Activated naive CD4-positive, alpha-beta T cell treated with anti-CD3 and anti-CD28 coated beads for 36 hours (primary cell): ENCODE data around the gene EID2B. TPM values are rescaled to one million over a fixed set of nuclear protein-coding genes. Genes with fewer than 3 reads are reported as not detected.

Experiments
- CTCF ChIA-PET: fragments of 350-600 bp; sonication (Branson Sonifier 250); formaldehyde crosslinking; loops from one replicate; lab custom pipeline; 2021; ENCODE audit warnings: antibody characterized with exemption; lab: Charles Lee
- DNase-seq: peaks from one replicate; pipeline ENCODE4 v3.0.0-alpha.2; 2020
- H3K27ac Mint-ChIP-seq: one replicate; pipeline ENCODE4 v1.8.0; 2021; ENCODE audit warnings: mild to moderate bottlenecking, mixed read lengths
- H3K27me3 Mint-ChIP-seq: one replicate; pipeline ENCODE4 v1.8.0; 2021; ENCODE audit warnings: low read depth, mixed read lengths
- H3K36me3 Mint-ChIP-seq: one replicate; pipeline ENCODE4 v1.8.0; 2021; ENCODE audit warnings: low read depth, mixed read lengths
- H3K4me1 Mint-ChIP-seq: one replicate; pipeline ENCODE4 v1.8.0; 2021; ENCODE audit warnings: low read depth, mixed read lengths
- H3K4me3 Mint-ChIP-seq: one replicate; pipeline ENCODE4 v1.8.0; 2021; ENCODE audit warnings: mild to moderate bottlenecking, moderate library complexity, mixed read lengths
- H3K9me3 Mint-ChIP-seq: one replicate; pipeline ENCODE4 v1.8.0; 2021; ENCODE audit warnings: mixed read lengths
- intact Hi-C: fragments of 100-400 bp; cut with micrococcal nuclease; formaldehyde crosslinking; loops from one replicate; pipeline ENCODE4 v1.15.1; 2023
- total RNA-seq, 2 experiments: library from RNA; stranded (reverse); gene quantifications; one replicate each; pipeline ENCODE4 v1.2.3, GENCODE V29; 2021

Gene EID2B
- total RNA-seq, 2 experiments from 2014 or later = 5.7 to 6.2 TPM

- Mint-ChIP-seq H3K27ac (no peak overlapping the region), H3K9me3 (no peaks in the 10 kb centered on the region), H3K4me3 (no peak overlapping the region), H3K4me1 (peaks cover 14% of the 10 kb centered on the region), H3K36me3 (no peaks in the 10 kb centered on the region), H3K27me3 (no peaks in the 10 kb centered on the region)
- intact Hi-C loops = no loop called here
- no peak for DNase-seq
- CTCF ChIA-PET = interaction anchor here (0.5 to 1.6 kb wide), 6 partner anchors 7 to 84 kb away, joined by 3 to 5 read pairs (median 3); partner anchors contain the start of gene EID2B
Observed at GRCh38 chr19:39525205-39525604, 7.4 kb downstream of the EID2B start.

GRCh38 chr19:39524495-39524894 is 8.2 kb downstream of the EID2B start:
- Mint-ChIP-seq H3K4me1 (peaks cover 13% of the 10 kb centered on the region), H3K27ac (no peak overlapping the region), H3K27me3 (no peaks in the 10 kb centered on the region), H3K36me3 (no peaks in the 10 kb centered on the region), H3K4me3 (no peak overlapping the region), H3K9me3 (no peaks in the 10 kb centered on the region)
- DNase-seq = no peak
- CTCF ChIA-PET = interaction anchor here (0.9 to 1.6 kb wide), 4 partner anchors 8 to 50 kb away, joined by 3 to 5 read pairs (median 4); partner anchors contain the start of gene EID2B
- intact Hi-C loops = no loop called here

GRCh38 chr19:39520541-39521484 is 11.8 kb downstream of the EID2B start:
- CTCF ChIA-PET = interaction anchor here (0.6 kb wide), 1 partner anchor 12 kb away, joined by 3 read pairs; no protein-coding TSS in a partner anchor
- Mint-ChIP-seq H3K4me1 (peaks cover 11% of the 10 kb centered on the region), H3K9me3 (no peaks in the 10 kb centered on the region), H3K27me3 (peaks cover 11% of the 10 kb centered on the region), H3K27ac (no peak overlapping the region), H3K36me3 (peaks cover 2% of the 10 kb centered on the region), H3K4me3 (no peak overlapping the region)
- DNase-seq = no peak
- intact Hi-C loops = no loop called here

DNA sequence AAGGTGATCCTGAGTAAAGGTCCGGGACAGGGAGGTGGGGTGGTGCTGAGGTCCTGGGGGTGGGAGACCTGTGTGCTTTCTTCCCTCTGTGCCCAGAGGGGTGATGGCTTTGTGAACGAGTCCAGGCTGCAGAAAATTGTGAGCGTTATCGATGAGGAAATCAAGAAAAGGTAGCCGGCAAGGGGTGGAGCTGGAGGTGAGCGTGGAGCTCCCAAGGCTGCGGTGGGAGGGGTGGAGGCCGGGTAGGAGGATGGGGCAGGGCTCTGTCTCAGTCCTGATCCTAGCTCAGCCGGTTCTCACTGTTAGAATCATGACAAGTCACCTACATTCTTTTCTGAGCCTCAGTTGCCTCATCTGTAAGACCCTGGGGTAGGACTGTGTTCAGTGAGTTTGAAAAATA is 13.7 kb downstream of the EID2B start:
- intact Hi-C loops = no loop called here
- peaks cover 19% of the 10 kb centered on the region for H3K4me1 Mint-ChIP-seq
- H3K4me3 Mint-ChIP-seq = no peak overlapping the region
- CTCF ChIA-PET = interaction anchor here (1.3 kb wide), 2 partner anchors 13 to 44 kb away, joined by 3 to 4 read pairs; partner anchors contain the start of gene EID2B
- peaks cover 25% of the 10 kb centered on the region for H3K27me3 Mint-ChIP-seq
- DNase-seq = no peak
- H3K27ac Mint-ChIP-seq = no peak overlapping the region
- H3K36me3 Mint-ChIP-seq = peaks cover 2% of the 10 kb centered on the region
- H3K9me3 Mint-ChIP-seq = no peaks in the 10 kb centered on the region

DNA sequence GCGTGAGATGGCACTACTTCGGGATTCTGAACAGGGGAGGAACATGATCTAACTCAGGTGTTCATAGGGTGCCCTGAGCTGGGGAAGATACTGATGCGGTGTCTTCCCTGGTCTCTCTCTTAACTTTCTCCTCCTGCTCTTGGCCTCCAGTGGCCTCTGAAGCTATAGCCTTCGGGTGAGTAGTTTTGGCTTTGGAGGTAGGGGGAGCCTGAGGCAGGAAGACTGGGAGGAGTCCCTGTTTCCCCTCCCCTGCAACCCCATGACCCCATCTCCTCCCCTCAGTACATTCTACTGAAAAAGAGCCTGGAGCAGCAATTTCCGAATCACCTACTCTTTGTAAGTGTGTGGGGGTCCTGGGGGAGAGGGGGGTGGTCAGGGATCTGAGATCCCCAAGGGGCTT is 14.2 kb downstream of the EID2B start:
- H3K27ac Mint-ChIP-seq = no peak overlapping the region
- no peak overlapping the region for H3K4me3 Mint-ChIP-seq
- peaks cover 2% of the 10 kb centered on the region for H3K36me3 Mint-ChIP-seq
- H3K4me1 Mint-ChIP-seq = peaks cover 19% of the 10 kb centered on the region
- intact Hi-C loops = no loop called here
- no peak for DNase-seq
- peaks cover 29% of the 10 kb centered on the region for H3K27me3 Mint-ChIP-seq
- CTCF ChIA-PET = interaction anchor here (1.3 kb wide), 2 partner anchors 14 to 44 kb away, joined by 3 to 4 read pairs; partner anchors contain the start of gene EID2B
- no peaks in the 10 kb centered on the region for H3K9me3 Mint-ChIP-seq

DNA sequence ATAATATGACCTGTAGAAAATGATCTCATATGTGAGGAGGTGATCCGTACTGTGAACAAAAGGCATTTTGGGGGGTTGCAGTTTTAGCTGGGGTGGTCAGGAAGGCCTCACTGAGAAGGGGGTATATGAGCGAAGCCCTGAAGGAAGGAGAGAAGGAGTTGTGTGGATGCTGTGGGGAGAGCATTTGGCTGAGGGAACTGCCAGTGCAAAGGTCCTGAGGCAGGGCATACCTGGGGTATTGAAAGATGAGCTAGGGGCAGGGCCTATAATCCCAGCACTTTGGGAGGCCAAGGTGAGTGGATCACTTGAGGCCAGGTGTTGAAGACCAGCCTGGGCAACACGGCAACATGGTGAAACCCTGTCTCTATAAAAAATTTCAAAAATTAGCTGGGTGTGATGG is 15.2 kb downstream of the EID2B start:
- Mint-ChIP-seq H3K9me3 (no peaks in the 10 kb centered on the region), H3K36me3 (peaks cover 2% of the 10 kb centered on the region), H3K4me1 (peaks cover 19% of the 10 kb centered on the region), H3K27me3 (peaks cover 34% of the 10 kb centered on the region), H3K27ac (no peak overlapping the region), H3K4me3 (no peak overlapping the region)
- no peak for DNase-seq
- CTCF ChIA-PET = interaction anchor here (0.7 kb wide), 1 partner anchor 20 kb away, joined by 3 read pairs; no protein-coding TSS in a partner anchor
- intact Hi-C loops = no loop called here

DNA sequence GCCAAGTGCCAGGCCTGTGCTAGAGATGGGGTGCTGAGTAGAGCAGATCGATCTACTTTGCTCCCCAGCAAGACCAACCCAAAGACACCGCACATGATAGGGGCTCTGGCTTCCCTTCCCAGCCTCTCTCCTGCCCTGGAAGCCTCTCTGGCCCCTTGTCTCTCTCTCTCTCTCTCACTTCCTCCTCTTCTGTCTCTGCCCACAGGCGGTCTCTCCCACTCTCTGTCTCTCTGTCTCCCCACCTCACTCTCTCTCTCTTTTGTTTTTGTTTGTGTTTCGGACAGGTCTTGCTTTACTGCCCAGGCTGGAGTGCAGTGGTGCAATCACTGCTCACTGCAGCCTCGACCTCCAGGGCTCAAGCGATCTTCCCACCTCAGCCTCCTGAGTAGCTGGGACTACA is 16.4 kb downstream of the EID2B start:
- no peak for DNase-seq
- H3K4me3 Mint-ChIP-seq = peak overlapping the region; percentile 34
- CTCF ChIA-PET = interaction anchor here (0.8 kb wide), 1 partner anchor 42 kb away, joined by 3 read pairs; no protein-coding TSS in a partner anchor
- peaks cover 2% of the 10 kb centered on the region for H3K36me3 Mint-ChIP-seq
- no peak overlapping the region for H3K27ac Mint-ChIP-seq
- H3K9me3 Mint-ChIP-seq = no peaks in the 10 kb centered on the region
- intact Hi-C loops = no loop called here
- H3K27me3 Mint-ChIP-seq = peaks cover 36% of the 10 kb centered on the region
- peaks cover 13% of the 10 kb centered on the region for H3K4me1 Mint-ChIP-seq

- Mint-ChIP-seq H3K36me3 (peaks cover 2% of the 10 kb centered on the region), H3K27ac (no peak overlapping the region), H3K9me3 (no peaks in the 10 kb centered on the region), H3K4me1 (peaks cover 13% of the 10 kb centered on the region), H3K4me3 (peak overlapping the region; percentile 55), H3K27me3 (peaks cover 36% of the 10 kb centered on the region)
- intact Hi-C loops = no loop called here
- CTCF ChIA-PET = interaction anchor here (0.8 to 1.1 kb wide), 3 partner anchors 9 to 41 kb away, joined by 3 to 5 read pairs (median 3); no protein-coding TSS in a partner anchor
- peak; percentile 26 for DNase-seq
Observed at GRCh38 chr19:39515551-39516191, 17.0 kb downstream of the EID2B start.

DNA sequence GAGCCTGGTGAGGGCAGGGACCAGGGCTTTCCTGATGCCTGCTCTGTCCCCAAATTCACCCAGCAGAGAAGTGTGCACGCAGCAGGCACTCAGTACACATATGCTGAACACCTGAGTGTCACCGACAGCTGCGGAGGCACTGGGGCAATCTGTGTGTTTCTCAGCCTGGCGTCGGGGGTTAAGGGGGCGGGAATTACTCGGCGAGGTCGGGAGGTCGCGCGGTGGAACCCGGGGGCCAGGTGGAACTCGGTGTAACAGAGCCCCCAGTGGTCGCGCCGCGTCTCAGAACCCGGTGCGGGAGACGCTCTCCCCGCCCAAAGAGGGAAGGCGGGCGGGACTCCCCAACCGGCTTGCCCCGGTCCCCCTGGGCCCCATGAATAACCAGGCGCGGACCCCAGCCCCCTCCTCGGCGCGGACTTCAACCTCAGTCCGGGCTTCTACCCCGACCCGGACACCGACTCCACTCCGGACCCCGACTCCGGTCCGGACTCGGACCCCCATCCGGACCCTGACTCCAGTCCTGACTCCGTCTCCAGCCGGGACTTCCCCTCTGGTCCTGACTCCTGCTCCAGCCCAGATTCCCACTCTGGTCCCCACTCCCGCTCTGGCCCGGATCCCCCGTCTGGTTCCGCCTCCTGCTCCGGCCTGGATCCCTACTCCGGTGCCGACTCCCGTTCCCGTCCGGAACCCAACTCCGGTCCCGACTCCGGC is 17.7 kb downstream of the EID2B start, which contains the start of gene SELENOV:
TSS of gene SELENOV (plus strand) at position 300 of the 711 bp plus-strand sequence. CDS start at position 374, 74 bp downstream.
- CTCF ChIA-PET = interaction anchor here (0.8 to 1.1 kb wide), 3 partner anchors 10 to 74 kb away, joined by 3 to 5 read pairs (median 3); no protein-coding TSS in a partner anchor
- H3K27ac Mint-ChIP-seq = no peak within 1 kb of the TSS
- intact Hi-C loops = no loop called here
- H3K27me3 Mint-ChIP-seq = peaks cover 36% of the 10 kb centered on the region
- peak; percentile 20 for DNase-seq
- H3K4me3 Mint-ChIP-seq = peak within 1 kb of the TSS; percentile 55
- H3K9me3 Mint-ChIP-seq = no peaks in the 10 kb centered on the region
- peaks cover 2% of the 10 kb centered on the region for H3K36me3 Mint-ChIP-seq
- H3K4me1 Mint-ChIP-seq = peaks cover 13% of the 10 kb centered on the region

- Mint-ChIP-seq H3K36me3 (peaks cover 2% of the 10 kb centered on the region), H3K27me3 (peaks cover 50% of the 10 kb centered on the region), H3K9me3 (no peaks in the 10 kb centered on the region), H3K4me1 (peaks cover 15% of the 10 kb centered on the region), H3K4me3 (no peak overlapping the region), H3K27ac (no peak overlapping the region)
- no peak for DNase-seq
- CTCF ChIA-PET = interaction anchor here (2.0 to 2.1 kb wide), 2 partner anchors 15 to 20 kb away, joined by 6 to 7 read pairs; partner anchors contain the start of gene EID2B
- intact Hi-C loops = no loop called here
Observed at GRCh38 chr19:39512988-39513387, 19.7 kb downstream of the EID2B start.

- Mint-ChIP-seq H3K4me1 (peaks cover 16% of the 10 kb centered on the region), H3K4me3 (no peak overlapping the region), H3K9me3 (no peaks in the 10 kb centered on the region), H3K27ac (no peak overlapping the region), H3K36me3 (no peaks in the 10 kb centered on the region), H3K27me3 (peaks cover 50% of the 10 kb centered on the region)
- DNase-seq = no peak
- intact Hi-C loops = no loop called here
- CTCF ChIA-PET = interaction anchor here (0.7 to 3.6 kb wide), 2 partner anchors 12 to 24 kb away, joined by 3 to 22 read pairs; partner anchors contain the start of gene EID2B
Observed at GRCh38 chr19:39509233-39509632, 23.4 kb downstream of the EID2B start.
